ENCODE results near the gene ENPP3.

The ENPP3 gene

DNA sequence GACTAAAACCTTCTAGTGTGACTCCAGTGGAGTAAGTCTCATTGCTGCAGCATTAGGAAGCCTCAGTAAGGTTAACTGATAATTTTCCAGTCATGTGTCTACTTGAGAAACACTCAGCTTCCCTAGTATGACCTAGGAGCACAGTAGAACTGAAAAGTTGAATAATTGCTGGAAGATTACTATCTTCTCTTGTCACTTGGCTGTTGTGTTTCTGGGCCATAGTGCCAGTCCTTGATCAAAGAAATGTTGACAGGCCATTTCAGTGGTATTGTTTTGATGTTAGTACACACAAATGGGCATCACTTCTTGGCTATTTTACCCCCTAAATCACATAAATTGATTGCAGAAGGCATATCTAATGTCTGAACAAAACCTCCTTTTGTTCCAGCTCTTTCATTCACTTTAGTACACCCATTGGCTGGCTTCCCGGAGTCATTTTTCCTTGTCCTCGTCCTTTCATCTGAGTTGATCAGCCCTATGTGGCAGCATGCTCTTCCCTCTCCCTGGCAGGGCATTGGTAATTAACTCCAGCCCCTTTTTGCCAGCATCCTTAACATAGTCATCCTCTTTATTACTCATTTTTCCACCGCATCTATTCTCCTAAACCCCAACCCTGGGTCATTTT, 6.0 kb downstream of the ENPP3 start:
- Histone ChIP-seq H3K27me3 (ENCODE audit: insufficient read depth, insufficient read length) (no peaks in the 10 kb centered on the region), H3K4me3 (ENCODE audit: insufficient read length, low read depth) (no peak overlapping the region), H3K9ac (ENCODE audit: insufficient read length, low read depth) (no peak overlapping the region), H3K4me1 (ENCODE audit: insufficient read depth, insufficient read length) (no peaks in the 10 kb centered on the region), H3K9me3 (ENCODE audit: insufficient read depth, low read length) (no peaks in the 10 kb centered on the region), H3K36me3 (ENCODE audit: insufficient read depth, insufficient read length, low read length) (no peaks in the 10 kb centered on the region)
- no peak for DNase-seq (ENCODE audit: low read depth, low spot score)
- TF ChIP-seq SUZ12 (IDR thresholded peaks at IDR 0.05; ENCODE audit: extremely low read depth, insufficient read depth, insufficient read length) (no peak), YY1 (IDR thresholded peaks at IDR 0.05; ENCODE audit: insufficient read depth, insufficient read length) (no peak), ZNF274 (IDR thresholded peaks at IDR 0.05; ENCODE audit: low read depth, low read length) (no peak)

DNA sequence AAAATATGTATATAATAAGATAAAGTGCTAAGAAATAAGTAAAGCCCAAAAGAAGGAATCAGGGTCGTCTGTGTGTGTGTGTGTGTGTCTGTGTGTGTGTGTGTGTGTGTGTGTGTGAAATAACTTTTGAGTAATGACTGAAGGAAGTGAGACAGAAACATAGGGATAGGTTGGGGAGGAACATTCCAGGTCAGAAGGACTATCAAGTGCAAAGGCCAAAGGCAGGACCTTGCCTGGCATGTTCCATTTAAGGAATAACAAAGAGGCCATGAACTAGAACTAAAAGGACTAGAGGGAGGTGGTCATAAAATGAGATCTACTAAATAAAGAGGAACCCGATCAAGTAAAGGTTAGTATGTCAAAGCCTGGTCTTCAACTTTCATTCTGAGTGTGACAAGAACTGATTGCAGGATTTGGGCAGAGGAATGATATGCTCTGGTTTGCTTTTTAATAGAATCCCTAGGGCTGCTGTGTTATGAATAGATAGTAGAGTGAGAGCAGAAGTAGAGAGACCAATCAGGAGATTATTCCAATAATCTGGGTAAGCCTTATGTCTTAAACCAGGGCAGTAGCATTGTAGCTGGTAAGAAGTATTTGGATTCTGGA, 6.9 kb downstream of the ENPP3 start:
- H3K9me3 ChIP-seq (ENCODE audit: insufficient read depth, low read length) = no peaks in the 10 kb centered on the region
- H3K9ac ChIP-seq (ENCODE audit: insufficient read length, low read depth) = no peak overlapping the region
- no peak for DNase-seq (ENCODE audit: low read depth, low spot score)
- no peaks in the 10 kb centered on the region for H3K27me3 ChIP-seq (ENCODE audit: insufficient read depth, insufficient read length)
- H3K4me3 ChIP-seq (ENCODE audit: insufficient read length, low read depth) = no peak overlapping the region
- H3K4me1 ChIP-seq (ENCODE audit: insufficient read depth, insufficient read length) = no peaks in the 10 kb centered on the region
- H3K36me3 ChIP-seq (ENCODE audit: insufficient read depth, insufficient read length, low read length) = no peaks in the 10 kb centered on the region
- no peak for TF ChIP-seq ZNF274 (IDR thresholded peaks at IDR 0.05; ENCODE audit: low read depth, low read length)
- TF ChIP-seq YY1 (IDR thresholded peaks at IDR 0.05; ENCODE audit: insufficient read depth, insufficient read length) = no peak
- TF ChIP-seq SUZ12 (IDR thresholded peaks at IDR 0.05; ENCODE audit: extremely low read depth, insufficient read depth, insufficient read length) = no peak

DNA sequence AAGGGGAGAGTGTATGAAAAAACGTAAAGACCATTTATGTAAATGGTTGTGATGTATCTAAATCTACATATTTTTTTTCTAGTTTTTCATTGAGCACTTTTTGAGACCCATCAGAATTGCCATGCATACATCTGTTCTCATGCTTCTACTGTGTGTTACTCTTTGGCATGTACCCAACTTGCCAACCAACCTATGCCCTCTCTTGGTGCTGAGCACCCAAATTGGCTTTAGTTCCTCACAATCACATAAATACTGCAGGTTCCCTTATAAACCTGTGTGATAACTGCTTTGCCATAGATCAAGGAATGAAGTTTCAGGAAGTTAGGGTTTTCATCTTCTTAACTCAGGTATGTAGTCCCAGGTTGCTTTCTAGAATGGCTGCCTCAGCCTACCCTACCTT, 7.8 kb downstream of the ENPP3 start:
- Histone ChIP-seq H3K9ac (ENCODE audit: insufficient read length, low read depth) (no peak overlapping the region), H3K4me1 (ENCODE audit: insufficient read depth, insufficient read length) (no peaks in the 10 kb centered on the region), H3K27me3 (ENCODE audit: insufficient read depth, insufficient read length) (no peaks in the 10 kb centered on the region), H3K4me3 (ENCODE audit: insufficient read length, low read depth) (no peak overlapping the region), H3K36me3 (ENCODE audit: insufficient read depth, insufficient read length, low read length) (no peaks in the 10 kb centered on the region), H3K9me3 (ENCODE audit: insufficient read depth, low read length) (no peaks in the 10 kb centered on the region)
- no peak for TF ChIP-seq ZNF274 (IDR thresholded peaks at IDR 0.05; ENCODE audit: low read depth, low read length)
- no peak for TF ChIP-seq SUZ12 (IDR thresholded peaks at IDR 0.05; ENCODE audit: extremely low read depth, insufficient read depth, insufficient read length)
- no peak for TF ChIP-seq YY1 (IDR thresholded peaks at IDR 0.05; ENCODE audit: insufficient read depth, insufficient read length)
- DNase-seq (ENCODE audit: low read depth, low spot score) = no peak

DNA sequence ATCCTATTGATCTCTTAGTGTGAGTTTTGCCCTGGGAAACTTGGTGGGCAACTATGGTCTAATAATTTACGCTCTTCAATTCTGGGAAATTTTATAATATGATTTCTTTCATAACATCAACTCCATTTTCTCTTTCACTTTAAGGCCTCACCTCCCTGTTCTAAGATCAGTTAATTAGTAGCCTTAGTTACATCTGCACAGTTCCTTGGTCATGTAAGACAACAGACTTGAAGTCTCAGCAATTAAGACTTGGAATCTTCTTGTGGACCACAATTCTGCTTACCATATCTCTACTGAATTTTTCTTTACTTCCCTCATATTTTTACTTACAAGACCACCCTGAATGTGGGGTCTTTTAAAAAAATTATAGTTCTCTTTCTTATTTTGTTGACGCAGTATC, 8.7 kb downstream of the ENPP3 start:
- no peak overlapping the region for H3K4me3 ChIP-seq (ENCODE audit: insufficient read length, low read depth)
- H3K4me1 ChIP-seq (ENCODE audit: insufficient read depth, insufficient read length) = no peaks in the 10 kb centered on the region
- H3K9ac ChIP-seq (ENCODE audit: insufficient read length, low read depth) = no peak overlapping the region
- H3K27me3 ChIP-seq (ENCODE audit: insufficient read depth, insufficient read length) = no peaks in the 10 kb centered on the region
- TF ChIP-seq SUZ12 (IDR thresholded peaks at IDR 0.05; ENCODE audit: extremely low read depth, insufficient read depth, insufficient read length) (no peak), ZNF274 (IDR thresholded peaks at IDR 0.05; ENCODE audit: low read depth, low read length) (no peak), YY1 (IDR thresholded peaks at IDR 0.05; ENCODE audit: insufficient read depth, insufficient read length) (no peak)
- no peaks in the 10 kb centered on the region for H3K36me3 ChIP-seq (ENCODE audit: insufficient read depth, insufficient read length, low read length)
- DNase-seq (ENCODE audit: low read depth, low spot score) = no peak
- no peaks in the 10 kb centered on the region for H3K9me3 ChIP-seq (ENCODE audit: insufficient read depth, low read length)

DNA sequence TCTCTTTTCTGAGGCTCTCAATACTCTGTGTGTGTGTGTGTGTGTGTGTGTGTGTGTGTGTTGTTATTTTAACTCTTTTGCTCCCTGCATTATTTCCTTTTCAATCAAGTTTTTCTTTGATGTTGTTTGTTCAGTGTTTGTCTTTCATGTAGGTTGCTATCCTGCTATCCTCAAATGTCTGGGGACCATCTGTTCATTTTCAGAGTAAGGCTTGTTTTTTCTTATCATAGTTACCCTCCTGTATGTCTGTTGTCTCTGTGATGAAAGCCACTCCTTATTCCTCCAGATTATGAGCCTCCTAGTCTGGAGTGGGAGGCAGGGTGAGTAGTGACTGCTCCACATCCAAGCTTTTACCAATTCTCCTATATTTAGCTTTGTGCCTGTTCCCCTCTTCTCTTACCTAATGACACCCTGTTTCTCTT, 9.2 kb downstream of the ENPP3 start:
- H3K27me3 ChIP-seq (ENCODE audit: insufficient read depth, insufficient read length) = no peaks in the 10 kb centered on the region
- no peak for TF ChIP-seq SUZ12 (IDR thresholded peaks at IDR 0.05; ENCODE audit: extremely low read depth, insufficient read depth, insufficient read length)
- TF ChIP-seq ZNF274 (IDR thresholded peaks at IDR 0.05; ENCODE audit: low read depth, low read length) = no peak
- TF ChIP-seq YY1 (IDR thresholded peaks at IDR 0.05; ENCODE audit: insufficient read depth, insufficient read length) = no peak
- H3K9me3 ChIP-seq (ENCODE audit: insufficient read depth, low read length) = no peaks in the 10 kb centered on the region
- no peak overlapping the region for H3K9ac ChIP-seq (ENCODE audit: insufficient read length, low read depth)
- no peak for DNase-seq (ENCODE audit: low read depth, low spot score)
- no peak overlapping the region for H3K4me3 ChIP-seq (ENCODE audit: insufficient read length, low read depth)
- no peaks in the 10 kb centered on the region for H3K36me3 ChIP-seq (ENCODE audit: insufficient read depth, insufficient read length, low read length)
- no peaks in the 10 kb centered on the region for H3K4me1 ChIP-seq (ENCODE audit: insufficient read depth, insufficient read length)

DNA sequence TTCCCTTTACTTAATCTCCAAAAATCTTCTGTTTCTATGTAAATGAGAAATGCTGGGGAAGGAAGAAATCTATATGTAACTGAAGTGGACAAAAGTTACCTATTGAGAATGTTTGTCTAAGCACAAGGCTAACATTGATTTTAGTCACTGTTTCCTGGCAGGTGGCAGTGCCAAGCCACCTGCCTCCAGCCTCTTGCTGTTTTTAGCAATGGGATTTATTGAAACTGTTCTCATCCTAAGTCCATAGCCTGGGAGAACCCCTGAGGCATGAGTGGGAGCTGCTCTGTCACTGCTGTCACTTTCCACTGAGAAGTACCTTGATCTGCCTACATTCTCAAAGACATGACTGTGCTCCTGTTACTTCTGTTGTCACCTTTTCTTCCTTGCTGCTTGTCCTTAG, 14.7 kb downstream of the ENPP3 start:
- H3K4me1 ChIP-seq (ENCODE audit: insufficient read depth, insufficient read length) = no peaks in the 10 kb centered on the region
- H3K9me3 ChIP-seq (ENCODE audit: insufficient read depth, low read length) = no peaks in the 10 kb centered on the region
- DNase-seq (ENCODE audit: low read depth, low spot score) = no peak
- TF ChIP-seq SUZ12 (IDR thresholded peaks at IDR 0.05; ENCODE audit: extremely low read depth, insufficient read depth, insufficient read length) = no peak
- no peak for TF ChIP-seq YY1 (IDR thresholded peaks at IDR 0.05; ENCODE audit: insufficient read depth, insufficient read length)
- no peak for TF ChIP-seq ZNF274 (IDR thresholded peaks at IDR 0.05; ENCODE audit: low read depth, low read length)
- no peaks in the 10 kb centered on the region for H3K27me3 ChIP-seq (ENCODE audit: insufficient read depth, insufficient read length)
- no peak overlapping the region for H3K9ac ChIP-seq (ENCODE audit: insufficient read length, low read depth)
- H3K36me3 ChIP-seq (ENCODE audit: insufficient read depth, insufficient read length, low read length) = no peaks in the 10 kb centered on the region
- no peak overlapping the region for H3K4me3 ChIP-seq (ENCODE audit: insufficient read length, low read depth)

DNA sequence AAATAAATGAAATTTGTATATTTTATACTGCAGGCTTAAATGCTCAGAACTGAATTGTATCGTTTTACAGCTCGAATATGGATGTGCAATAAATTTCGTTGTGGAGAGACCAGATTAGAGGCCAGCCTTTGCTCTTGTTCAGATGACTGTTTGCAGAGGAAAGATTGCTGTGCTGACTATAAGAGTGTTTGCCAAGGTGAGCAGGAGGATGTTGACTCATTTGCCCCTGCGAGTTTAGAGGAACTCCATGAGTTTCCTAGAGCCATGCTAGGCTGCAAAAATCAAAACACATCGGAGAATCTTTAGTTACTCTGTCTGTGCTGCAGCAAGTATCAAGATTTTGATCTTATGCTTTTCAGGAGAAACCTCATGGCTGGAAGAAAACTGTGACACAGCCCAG, 15.4 kb downstream of the ENPP3 start:
- TF ChIP-seq ZNF274 (IDR thresholded peaks at IDR 0.05; ENCODE audit: low read depth, low read length) (no peak), SUZ12 (IDR thresholded peaks at IDR 0.05; ENCODE audit: extremely low read depth, insufficient read depth, insufficient read length) (no peak), YY1 (IDR thresholded peaks at IDR 0.05; ENCODE audit: insufficient read depth, insufficient read length) (no peak)
- DNase-seq (ENCODE audit: low read depth, low spot score) = no peak
- H3K9ac ChIP-seq (ENCODE audit: insufficient read length, low read depth) = no peak overlapping the region
- H3K27me3 ChIP-seq (ENCODE audit: insufficient read depth, insufficient read length) = no peaks in the 10 kb centered on the region
- H3K36me3 ChIP-seq (ENCODE audit: insufficient read depth, insufficient read length, low read length) = no peaks in the 10 kb centered on the region
- H3K9me3 ChIP-seq (ENCODE audit: insufficient read depth, low read length) = no peaks in the 10 kb centered on the region
- no peak overlapping the region for H3K4me3 ChIP-seq (ENCODE audit: insufficient read length, low read depth)
- no peaks in the 10 kb centered on the region for H3K4me1 ChIP-seq (ENCODE audit: insufficient read depth, insufficient read length)
